Measurements from ENCODE around the gene CES5A. TPM values are rescaled to one million over a fixed set of nuclear protein-coding genes. Genes with fewer than 3 reads are reported as not detected.

Gene CES5A
- total and polyA plus RNA-seq, 9 donors, result not detected

GRCh38 chr16:55909876-55910275, 34.7 kb upstream of the CES5A start:
- no peak overlapping the region for H3K27ac ChIP-seq
- no peak for DNase-seq
- no peaks in the 10 kb centered on the region for H3K4me1 ChIP-seq (ENCODE audit: insufficient read depth)
- intact Hi-C loops (cut with DNase I), result no loop called here
- WGBS, 3 donors, result 71 to 77% (median 73%) methylated on average over 2 of the region's 2 CpGs
- no peaks in the 10 kb centered on the region for H3K27me3 ChIP-seq
- H3K4me3 ChIP-seq, result no peak overlapping the region
- no peaks in the 10 kb centered on the region for H3K36me3 ChIP-seq
- no peaks in the 10 kb centered on the region for H3K9me3 ChIP-seq
- TF ChIP-seq, protein P1, sequence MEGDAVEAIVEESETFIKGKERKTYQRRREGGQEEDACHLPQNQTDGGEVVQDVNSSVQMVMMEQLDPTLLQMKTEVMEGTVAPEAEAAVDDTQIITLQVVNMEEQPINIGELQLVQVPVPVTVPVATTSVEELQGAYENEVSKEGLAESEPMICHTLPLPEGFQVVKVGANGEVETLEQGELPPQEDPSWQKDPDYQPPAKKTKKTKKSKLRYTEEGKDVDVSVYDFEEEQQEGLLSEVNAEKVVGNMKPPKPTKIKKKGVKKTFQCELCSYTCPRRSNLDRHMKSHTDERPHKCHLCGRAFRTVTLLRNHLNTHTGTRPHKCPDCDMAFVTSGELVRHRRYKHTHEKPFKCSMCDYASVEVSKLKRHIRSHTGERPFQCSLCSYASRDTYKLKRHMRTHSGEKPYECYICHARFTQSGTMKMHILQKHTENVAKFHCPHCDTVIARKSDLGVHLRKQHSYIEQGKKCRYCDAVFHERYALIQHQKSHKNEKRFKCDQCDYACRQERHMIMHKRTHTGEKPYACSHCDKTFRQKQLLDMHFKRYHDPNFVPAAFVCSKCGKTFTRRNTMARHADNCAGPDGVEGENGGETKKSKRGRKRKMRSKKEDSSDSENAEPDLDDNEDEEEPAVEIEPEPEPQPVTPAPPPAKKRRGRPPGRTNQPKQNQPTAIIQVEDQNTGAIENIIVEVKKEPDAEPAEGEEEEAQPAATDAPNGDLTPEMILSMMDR (IDR thresholded peaks at IDR 0.05), result no peak
- TF ChIP-seq EP300 (IDR thresholded peaks at IDR 0.05) (no peak), POLR2A (IDR thresholded peaks at IDR 0.05) (no peak)

DNA sequence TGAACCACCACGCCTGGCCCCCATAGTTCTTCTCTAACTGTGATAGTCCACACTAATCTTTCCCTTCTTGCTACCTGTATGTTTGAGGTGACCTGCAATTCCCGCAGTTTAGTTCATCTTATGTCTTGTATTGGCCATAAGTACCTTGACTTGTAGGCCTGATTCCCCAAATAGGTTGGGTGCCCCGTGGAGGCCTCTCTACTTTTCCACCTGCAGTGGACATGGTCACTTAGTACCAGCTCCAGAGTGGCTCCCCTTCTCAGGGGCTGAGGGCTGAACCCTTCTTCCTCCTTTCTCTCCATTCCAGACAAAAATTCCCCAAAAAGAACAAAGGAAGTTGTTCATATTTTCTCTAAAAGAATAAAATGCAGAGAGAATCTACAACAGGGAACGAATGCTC, 33.5 kb upstream of the CES5A start:
- Histone ChIP-seq H3K36me3 (no peaks in the 10 kb centered on the region), H3K27me3 (no peaks in the 10 kb centered on the region), H3K4me1 (ENCODE audit: insufficient read depth) (no peaks in the 10 kb centered on the region), H3K4me3 (no peak overlapping the region), H3K27ac (no peak overlapping the region), H3K9me3 (no peaks in the 10 kb centered on the region)
- intact Hi-C loops (cut with DNase I), result no loop called here
- DNase-seq, result no peak
- TF ChIP-seq, protein P1 (IDR thresholded peaks at IDR 0.05), result no peak
- 78 to 86% (median 85%) methylated on average over 4 of the region's 4 CpGs for WGBS, 3 donors

GRCh38 chr16:55907661-55908060, 32.5 kb upstream of the CES5A start:
- Histone ChIP-seq H3K4me1 (ENCODE audit: insufficient read depth) (no peaks in the 10 kb centered on the region), H3K27me3 (no peaks in the 10 kb centered on the region), H3K9me3 (no peaks in the 10 kb centered on the region), H3K27ac (no peak overlapping the region), H3K36me3 (no peaks in the 10 kb centered on the region), H3K4me3 (no peak overlapping the region)
- intact Hi-C loops (cut with DNase I), result no loop called here
- DNase-seq, result no peak
- 82 to 87% (median 85%) methylated on average over 3 of the region's 3 CpGs for WGBS, 3 donors
- TF ChIP-seq EP300 (IDR thresholded peaks at IDR 0.05), result no peak

DNA sequence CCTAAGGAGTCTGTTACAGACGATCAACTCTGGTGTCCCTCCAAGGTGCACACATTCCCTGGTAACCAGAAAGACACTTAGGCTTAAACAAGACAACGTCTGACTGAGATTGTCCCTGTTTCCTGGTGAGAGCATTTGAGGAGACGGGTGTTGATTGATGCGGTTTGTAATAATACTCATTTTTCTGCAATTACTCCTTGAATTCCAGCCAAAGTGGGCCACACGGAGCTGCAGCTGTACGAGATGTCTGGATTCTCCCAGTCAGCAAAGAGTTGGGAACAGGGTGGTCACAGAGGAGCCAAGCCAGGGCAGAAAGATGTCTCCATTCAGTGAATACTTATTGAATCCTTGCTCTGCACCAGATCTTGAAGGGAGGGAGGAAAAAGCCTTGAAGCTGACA, 30.9 kb upstream of the CES5A start:
- Histone ChIP-seq H3K4me1 (ENCODE audit: insufficient read depth) (no peaks in the 10 kb centered on the region), H3K9me3 (no peaks in the 10 kb centered on the region), H3K27me3 (no peaks in the 10 kb centered on the region), H3K4me3 (no peak overlapping the region), H3K27ac (no peak overlapping the region), H3K36me3 (no peaks in the 10 kb centered on the region)
- intact Hi-C loops (cut with DNase I), result no loop called here
- no peak for DNase-seq
- TF ChIP-seq POLR2A (IDR thresholded peaks at IDR 0.05) (no peak), EP300 (IDR thresholded peaks at IDR 0.05) (no peak)
- TF ChIP-seq, protein P1 (IDR thresholded peaks at IDR 0.05), result no peak
- 49 to 59% (median 55%) methylated on average over 6 of the region's 6 CpGs for WGBS, 3 donors

DNA sequence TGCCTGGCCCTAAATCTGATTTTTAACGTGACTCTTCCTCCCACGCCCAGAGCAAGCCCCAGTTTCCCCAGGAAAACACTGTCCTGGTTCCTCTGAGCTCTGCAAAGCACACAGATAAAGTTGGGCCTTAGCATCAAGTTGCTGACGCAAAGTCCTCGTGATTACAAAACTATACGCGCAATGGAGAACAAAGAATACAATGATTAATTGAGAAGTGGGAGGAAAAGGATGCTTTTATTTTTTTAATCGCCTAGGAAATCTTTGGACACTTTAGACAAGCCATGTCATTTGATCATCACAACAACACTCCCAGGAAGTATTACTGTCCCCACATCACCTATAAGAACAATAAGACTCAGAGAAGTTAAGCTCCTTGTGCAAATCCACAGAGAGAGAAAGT, 30.5 kb upstream of the CES5A start:
- WGBS, 3 donors, result 73 to 85% (median 77%) methylated on average over 7 of the region's 7 CpGs
- no peaks in the 10 kb centered on the region for H3K4me1 ChIP-seq (ENCODE audit: insufficient read depth)
- no peak for TF ChIP-seq EP300 (IDR thresholded peaks at IDR 0.05)
- TF ChIP-seq, protein P1 (IDR thresholded peaks at IDR 0.05), result no peak
- no peak for TF ChIP-seq POLR2A (IDR thresholded peaks at IDR 0.05)
- no peak overlapping the region for H3K4me3 ChIP-seq
- no peaks in the 10 kb centered on the region for H3K36me3 ChIP-seq
- H3K9me3 ChIP-seq, result no peaks in the 10 kb centered on the region
- no peaks in the 10 kb centered on the region for H3K27me3 ChIP-seq
- H3K27ac ChIP-seq, result no peak overlapping the region
- no peak for DNase-seq
- intact Hi-C loops (cut with DNase I), result no loop called here
